ENCODE data around the gene VPS37C. TPM values are rescaled to one million over a fixed set of nuclear protein-coding genes. Genes with fewer than 3 reads are reported as not detected.

Gene VPS37C
- total and polyA plus RNA-seq, 10 of the 15 experiments (the other 5 are each of a cell fraction or from before 2014, with no cell fraction given) = 0.39 to 16.5 (median 7.8) TPM

DNA sequence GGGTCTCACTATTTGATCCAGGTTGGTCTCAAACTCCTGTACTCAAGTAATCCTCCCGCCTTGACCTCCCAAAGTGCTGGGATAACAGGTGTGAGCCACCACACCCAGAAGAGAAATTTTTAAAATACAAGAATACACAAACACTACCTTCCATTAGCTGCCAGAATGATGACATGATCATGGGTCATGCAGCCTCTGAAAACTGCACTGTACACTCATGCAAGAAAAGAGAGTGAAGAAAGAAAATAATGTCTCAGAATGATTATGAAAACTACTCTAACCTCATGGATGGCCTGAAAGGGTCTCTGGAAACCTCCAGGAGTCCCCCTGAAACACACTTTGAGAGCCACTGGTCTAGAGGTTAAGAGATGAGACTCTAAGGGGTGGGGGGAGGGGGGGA is 18.8 kb downstream of the VPS37C start (continued):
- TF ChIP-seq, protein P1, sequence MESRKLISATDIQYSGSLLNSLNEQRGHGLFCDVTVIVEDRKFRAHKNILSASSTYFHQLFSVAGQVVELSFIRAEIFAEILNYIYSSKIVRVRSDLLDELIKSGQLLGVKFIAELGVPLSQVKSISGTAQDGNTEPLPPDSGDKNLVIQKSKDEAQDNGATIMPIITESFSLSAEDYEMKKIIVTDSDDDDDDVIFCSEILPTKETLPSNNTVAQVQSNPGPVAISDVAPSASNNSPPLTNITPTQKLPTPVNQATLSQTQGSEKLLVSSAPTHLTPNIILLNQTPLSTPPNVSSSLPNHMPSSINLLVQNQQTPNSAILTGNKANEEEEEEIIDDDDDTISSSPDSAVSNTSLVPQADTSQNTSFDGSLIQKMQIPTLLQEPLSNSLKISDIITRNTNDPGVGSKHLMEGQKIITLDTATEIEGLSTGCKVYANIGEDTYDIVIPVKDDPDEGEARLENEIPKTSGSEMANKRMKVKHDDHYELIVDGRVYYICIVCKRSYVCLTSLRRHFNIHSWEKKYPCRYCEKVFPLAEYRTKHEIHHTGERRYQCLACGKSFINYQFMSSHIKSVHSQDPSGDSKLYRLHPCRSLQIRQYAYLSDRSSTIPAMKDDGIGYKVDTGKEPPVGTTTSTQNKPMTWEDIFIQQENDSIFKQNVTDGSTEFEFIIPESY (IDR thresholded peaks at IDR 0.05) = no peak
- TF ChIP-seq EP300 (IDR thresholded peaks at IDR 0.05; ENCODE audit: borderline replicate concordance in 1 of 2, control insufficient read depth in 1 of 2, low read depth in 2 of 2, low read length in 2 of 2) (no peak), HDAC2 (IDR thresholded peaks at IDR 0.05) (no peak), TBL1XR1 (IDR thresholded peaks at IDR 0.05; ENCODE audit: low read depth, low read length) (no peak), CBX5 (IDR thresholded peaks at IDR 0.05; ENCODE audit: low read depth) (no peak)
- TF ChIP-seq, protein P2, sequence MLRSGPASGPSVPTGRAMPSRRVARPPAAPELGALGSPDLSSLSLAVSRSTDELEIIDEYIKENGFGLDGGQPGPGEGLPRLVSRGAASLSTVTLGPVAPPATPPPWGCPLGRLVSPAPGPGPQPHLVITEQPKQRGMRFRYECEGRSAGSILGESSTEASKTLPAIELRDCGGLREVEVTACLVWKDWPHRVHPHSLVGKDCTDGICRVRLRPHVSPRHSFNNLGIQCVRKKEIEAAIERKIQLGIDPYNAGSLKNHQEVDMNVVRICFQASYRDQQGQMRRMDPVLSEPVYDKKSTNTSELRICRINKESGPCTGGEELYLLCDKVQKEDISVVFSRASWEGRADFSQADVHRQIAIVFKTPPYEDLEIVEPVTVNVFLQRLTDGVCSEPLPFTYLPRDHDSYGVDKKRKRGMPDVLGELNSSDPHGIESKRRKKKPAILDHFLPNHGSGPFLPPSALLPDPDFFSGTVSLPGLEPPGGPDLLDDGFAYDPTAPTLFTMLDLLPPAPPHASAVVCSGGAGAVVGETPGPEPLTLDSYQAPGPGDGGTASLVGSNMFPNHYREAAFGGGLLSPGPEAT (IDR thresholded peaks at IDR 0.05; ENCODE audit: low read depth) = no peak

DNA sequence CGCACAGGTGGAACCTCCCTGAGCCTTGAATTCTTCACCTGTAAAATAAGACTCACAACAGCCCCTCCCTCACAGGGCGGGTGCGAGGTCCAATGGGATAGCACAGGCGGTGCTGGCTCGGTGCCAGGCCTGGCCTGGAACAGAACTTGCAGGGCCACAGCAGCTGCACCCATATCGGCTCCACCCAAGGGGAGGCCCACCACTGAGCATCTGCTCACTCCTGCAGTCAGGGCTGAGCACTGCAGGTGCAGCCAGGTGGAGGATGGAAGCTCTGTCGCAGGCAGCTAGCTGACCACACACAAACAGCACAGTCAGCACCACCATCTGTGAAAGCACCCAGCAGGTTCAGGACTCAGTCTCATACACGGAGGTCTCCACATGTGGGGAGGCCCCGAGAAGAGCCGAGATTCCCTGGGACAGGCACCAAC is 19.6 kb downstream of the VPS37C start:
- H3K9ac ChIP-seq (ENCODE audit: control insufficient read depth, insufficient read depth, low read length) = no peak overlapping the region
- ChIA-PET POLR2A (interaction anchor here (0.6 kb wide), 1 partner anchor 50 kb away, joined by 4 read pairs; no protein-coding TSS in a partner anchor), CTCF (interaction anchor here (0.9 to 1.1 kb wide), 3 partner anchors 11 to 45 kb away, joined by 3 to 4 read pairs (median 3); no protein-coding TSS in a partner anchor), RAD21 (ENCODE audit: unreplicated experiment) (interaction anchor here (0.7 kb wide), 1 partner anchor 210 kb away, joined by 3 read pairs; no protein-coding TSS in a partner anchor), SMC1A (ENCODE audit: uncharacterized antibody, unreplicated experiment) (interaction anchor here (1.0 to 1.4 kb wide), 3 partner anchors 17 to 45 kb away, joined by 3 to 8 read pairs (median 4); no protein-coding TSS in a partner anchor)
- FAIRE-seq (no peak), ATAC-seq (peak; percentile 72), DNase-seq (ENCODE audit: low read depth, low spot score) (no peak)
- peaks cover 2% of the 10 kb centered on the region; the same call in 1 of the 2 replicates for H3K79me2 ChIP-seq (ENCODE audit: control insufficient read depth, insufficient read depth, low read length)
- TF ChIP-seq ZNF217 (IDR thresholded peaks at IDR 0.05) (no peak), BACH1 (IDR thresholded peaks at IDR 0.05; ENCODE audit: borderline replicate concordance) (no peak), TCF12 (IDR thresholded peaks at IDR 0.05; ENCODE audit: low read depth, low read length) (0 out of 2 replicates have a peak, but pooled peaks have one; percentile 35), KLF5 (IDR thresholded peaks at IDR 0.05; ENCODE audit: partially characterized antibody) (no peak), TCF3 (IDR thresholded peaks at IDR 0.05; ENCODE audit: borderline replicate concordance, insufficient read depth, low read depth, low read length) (0 out of 2 replicates have a peak, but pooled peaks have one; percentile 33)
- TF ChIP-seq, protein P3, sequence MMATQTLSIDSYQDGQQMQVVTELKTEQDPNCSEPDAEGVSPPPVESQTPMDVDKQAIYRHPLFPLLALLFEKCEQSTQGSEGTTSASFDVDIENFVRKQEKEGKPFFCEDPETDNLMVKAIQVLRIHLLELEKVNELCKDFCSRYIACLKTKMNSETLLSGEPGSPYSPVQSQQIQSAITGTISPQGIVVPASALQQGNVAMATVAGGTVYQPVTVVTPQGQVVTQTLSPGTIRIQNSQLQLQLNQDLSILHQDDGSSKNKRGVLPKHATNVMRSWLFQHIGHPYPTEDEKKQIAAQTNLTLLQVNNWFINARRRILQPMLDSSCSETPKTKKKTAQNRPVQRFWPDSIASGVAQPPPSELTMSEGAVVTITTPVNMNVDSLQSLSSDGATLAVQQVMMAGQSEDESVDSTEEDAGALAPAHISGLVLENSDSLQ (IDR thresholded peaks at IDR 0.05) = no peak
- TF ChIP-seq, protein P4, sequence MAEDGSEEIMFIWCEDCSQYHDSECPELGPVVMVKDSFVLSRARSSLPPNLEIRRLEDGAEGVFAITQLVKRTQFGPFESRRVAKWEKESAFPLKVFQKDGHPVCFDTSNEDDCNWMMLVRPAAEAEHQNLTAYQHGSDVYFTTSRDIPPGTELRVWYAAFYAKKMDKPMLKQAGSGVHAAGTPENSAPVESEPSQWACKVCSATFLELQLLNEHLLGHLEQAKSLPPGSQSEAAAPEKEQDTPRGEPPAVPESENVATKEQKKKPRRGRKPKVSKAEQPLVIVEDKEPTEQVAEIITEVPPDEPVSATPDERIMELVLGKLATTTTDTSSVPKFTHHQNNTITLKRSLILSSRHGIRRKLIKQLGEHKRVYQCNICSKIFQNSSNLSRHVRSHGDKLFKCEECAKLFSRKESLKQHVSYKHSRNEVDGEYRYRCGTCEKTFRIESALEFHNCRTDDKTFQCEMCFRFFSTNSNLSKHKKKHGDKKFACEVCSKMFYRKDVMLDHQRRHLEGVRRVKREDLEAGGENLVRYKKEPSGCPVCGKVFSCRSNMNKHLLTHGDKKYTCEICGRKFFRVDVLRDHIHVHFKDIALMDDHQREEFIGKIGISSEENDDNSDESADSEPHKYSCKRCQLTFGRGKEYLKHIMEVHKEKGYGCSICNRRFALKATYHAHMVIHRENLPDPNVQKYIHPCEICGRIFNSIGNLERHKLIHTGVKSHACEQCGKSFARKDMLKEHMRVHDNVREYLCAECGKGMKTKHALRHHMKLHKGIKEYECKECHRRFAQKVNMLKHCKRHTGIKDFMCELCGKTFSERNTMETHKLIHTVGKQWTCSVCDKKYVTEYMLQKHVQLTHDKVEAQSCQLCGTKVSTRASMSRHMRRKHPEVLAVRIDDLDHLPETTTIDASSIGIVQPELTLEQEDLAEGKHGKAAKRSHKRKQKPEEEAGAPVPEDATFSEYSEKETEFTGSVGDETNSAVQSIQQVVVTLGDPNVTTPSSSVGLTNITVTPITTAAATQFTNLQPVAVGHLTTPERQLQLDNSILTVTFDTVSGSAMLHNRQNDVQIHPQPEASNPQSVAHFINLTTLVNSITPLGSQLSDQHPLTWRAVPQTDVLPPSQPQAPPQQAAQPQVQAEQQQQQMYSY (CRISPR knock-in tag; IDR thresholded peaks at IDR 0.05) = no peak
- no peak overlapping the region for H3K4me3 ChIP-seq
- intact Hi-C loops (cut with micrococcal nuclease; ENCODE audit: unreplicated experiment) (no loop called here), in situ Hi-C loops (cut with MboI) (no loop called here)
- H3K36me3 ChIP-seq (ENCODE audit: control insufficient read depth in 2 of 2, insufficient read depth in 2 of 2, low read length in 1 of 2) = peaks cover 2 to 4% of the 10 kb centered on the region in 2 experiments; a peak in 2 of 4 replicates
- H4K20me1 ChIP-seq (ENCODE audit: control insufficient read depth, insufficient read depth) = no peaks in the 10 kb centered on the region
- no peak overlapping the region for H2AFZ ChIP-seq (ENCODE audit: control insufficient read depth, low read depth, low read length)
- peaks cover 2% of the 10 kb centered on the region; the same call in 1 of the 2 replicates for H3K4me1 ChIP-seq (ENCODE audit: control insufficient read depth, insufficient read depth, low read length)
- H3K9me3 ChIP-seq (replicated peaks; ENCODE audit: control insufficient read depth, insufficient read depth, low read length) = no peaks in the 10 kb centered on the region
- H3K4me2 ChIP-seq (ENCODE audit: control insufficient read depth, insufficient read depth) = no peak overlapping the region
- no peak overlapping the region for H3K27ac ChIP-seq (ENCODE audit: control insufficient read depth, insufficient read depth)
- no peaks in the 10 kb centered on the region for H3K27me3 ChIP-seq (replicated peaks in 1 of 2; ENCODE audit: control insufficient read depth in 2 of 2, insufficient read depth in 2 of 2, low read length in 1 of 2)
- no TSS peak for BruUV-seq (replicated peaks)
- 73% methylated on average over 10 of the region's 10 CpGs for WGBS (ENCODE audit: insufficient coverage, insufficient replicate concordance, low lambda C conversion rate, missing lambda C conversion rate)

Data from GM12878 (cell line).